Measurements from ENCODE around the gene FSIP1. TPM values are rescaled to one million over a fixed set of nuclear protein-coding genes. Genes with fewer than 3 reads are reported as not detected.

Gene FSIP1
- total and polyA plus RNA-seq, 9 of the 15 experiments (the other 6 are each of a cell fraction or from before 2014, with no cell fraction given), result 0.07 to 0.51 (median 0.29) TPM

- H3K9ac ChIP-seq (ENCODE audit: insufficient read depth in 1 of 2, low read depth in 2 of 2, low read length in 2 of 2), result no peak overlapping the region
- in situ Hi-C loops (cut with MboI), result no loop called here
- no peak for TF ChIP-seq SNRNP70 (optimal IDR thresholded peaks at IDR 0.05; ENCODE audit: low read depth, low read length)
- TF ChIP-seq ATF4 (CRISPR knock-in tag; IDR thresholded peaks at IDR 0.05), result no peak
- H3K27ac ChIP-seq (ENCODE audit: extremely low read depth, low read depth, low read length), result no peak overlapping the region
- 0% methylated on average over 1 of the region's 1 CpG for WGBS (ENCODE audit: insufficient coverage, low coverage, missing lambda C conversion rate)
- no peaks in the 10 kb centered on the region for H3K9me3 ChIP-seq (replicated peaks; ENCODE audit: control insufficient read depth, insufficient read depth, low read depth, low read length)
- ChIA-PET POLR2A (no interaction called here), CTCF (ENCODE audit: low intra/inter-chr PET ratio) (interaction anchor here (0.5 kb wide), 1 partner anchor 959 kb away, joined by 3 read pairs; no protein-coding TSS in a partner anchor)
- H3K4me1 ChIP-seq (replicated peaks in 1 of 2; ENCODE audit: control insufficient read depth in 2 of 2, insufficient read depth in 2 of 2, low read length in 2 of 2), result no peaks in the 10 kb centered on the region; a peak in 1 of 5 replicates
- H3K9me1 ChIP-seq (ENCODE audit: control insufficient read depth, insufficient read depth, low read length), result no peaks in the 10 kb centered on the region
- H3K79me2 ChIP-seq (ENCODE audit: control insufficient read depth, insufficient read depth, low read length), result no peaks in the 10 kb centered on the region
- intact Hi-C loops (cut with micrococcal nuclease), result no loop called here
- ATAC-seq (no peak), DNase-seq (ENCODE audit: extremely low read depth in 1 of 4, low spot score in 3 of 4) (no peak), FAIRE-seq (no peak)
- H3K27me3 ChIP-seq (ENCODE audit: control insufficient read depth in 2 of 2, insufficient read depth in 2 of 2, low read length in 2 of 2), result peaks cover 6 to 10% of the 10 kb centered on the region in 2 experiments; a peak in 4 of 5 replicates
- no peaks in the 10 kb centered on the region for H4K20me1 ChIP-seq (replicated peaks; ENCODE audit: control insufficient read depth, insufficient read depth, low read length)
- no peak overlapping the region for H2AFZ ChIP-seq (ENCODE audit: low read depth, low read length)
- H3K4me3 ChIP-seq, result no peak overlapping the region
- H3K4me2 ChIP-seq (ENCODE audit: insufficient read depth, low read length), result no peak overlapping the region
- BruUV-seq (replicated peaks), result no TSS peak
- H3K36me3 ChIP-seq (ENCODE audit: control insufficient read depth, insufficient read depth, low read length), result no peaks in the 10 kb centered on the region
These were observed 130.8 kb downstream of the FSIP1 start for GRCh38 chr15:39651881-39652280.

- ATAC-seq, result no peak
- POLR2A ChIA-PET, result no interaction called here
These were observed 131.3 kb downstream of the FSIP1 start for GRCh38 chr15:39651295-39651694.

More at GRCh38 chr15:39651295-39651694, 131.3 kb downstream of the FSIP1 start:
- H3K27ac ChIP-seq (ENCODE audit: extremely low read depth, low read depth, low read length), result no peak overlapping the region
- no peak for DNase-seq (ENCODE audit: extremely low read depth in 1 of 4, low spot score in 3 of 4)
- no peaks in the 10 kb centered on the region; a peak in 1 of 5 replicates for H3K4me1 ChIP-seq (replicated peaks in 1 of 2; ENCODE audit: control insufficient read depth in 2 of 2, insufficient read depth in 2 of 2, low read length in 2 of 2)
- CTCF ChIA-PET (ENCODE audit: low intra/inter-chr PET ratio), result interaction anchor here (0.5 kb wide), 1 partner anchor 958 kb away, joined by 3 read pairs; no protein-coding TSS in a partner anchor
- no peak overlapping the region for H3K4me2 ChIP-seq (ENCODE audit: insufficient read depth, low read length)
- no peak for FAIRE-seq
- H3K79me2 ChIP-seq (ENCODE audit: control insufficient read depth, insufficient read depth, low read length), result no peaks in the 10 kb centered on the region
- peaks cover 6 to 10% of the 10 kb centered on the region in 2 experiments; a peak in 4 of 5 replicates for H3K27me3 ChIP-seq (ENCODE audit: control insufficient read depth in 2 of 2, insufficient read depth in 2 of 2, low read length in 2 of 2)
- intact Hi-C loops (cut with micrococcal nuclease) (no loop called here), in situ Hi-C loops (cut with MboI) (no loop called here)
- H3K9me1 ChIP-seq (ENCODE audit: control insufficient read depth, insufficient read depth, low read length), result no peaks in the 10 kb centered on the region
- no peaks in the 10 kb centered on the region for H3K36me3 ChIP-seq (ENCODE audit: control insufficient read depth, insufficient read depth, low read length)
- H4K20me1 ChIP-seq (replicated peaks; ENCODE audit: control insufficient read depth, insufficient read depth, low read length), result no peaks in the 10 kb centered on the region
- TF ChIP-seq MCM7 (IDR thresholded peaks at IDR 0.05) (no peak), ZNF444 (CRISPR knock-in tag; IDR thresholded peaks at IDR 0.05) (no peak), ZNF197 (CRISPR knock-in tag; IDR thresholded peaks at IDR 0.05; ENCODE audit: low read depth) (no peak), ZNF232 (CRISPR knock-in tag; IDR thresholded peaks at IDR 0.05) (no peak), BCOR (IDR thresholded peaks at IDR 0.05) (peak; percentile 67), RBM25 (IDR thresholded peaks at IDR 0.05; ENCODE audit: low read depth, low read length, severe bottlenecking) (peak; percentile 85), KDM1A (IDR thresholded peaks at IDR 0.05) (0 out of 4 replicates have a peak, but pooled peaks of 1 of the 2 experiments have one; percentile 10), ID3 (CRISPR knock-in tag; IDR thresholded peaks at IDR 0.05) (no peak), ID3 (tag; IDR thresholded peaks at IDR 0.05) (no peak), CHD4 (IDR thresholded peaks at IDR 0.05; ENCODE audit: insufficient read depth, insufficient replicate concordance, low read depth, low read length, poor library complexity, severe bottlenecking) (peak; percentile 68)
- no peak overlapping the region for H3K4me3 ChIP-seq
- no peak overlapping the region for H2AFZ ChIP-seq (ENCODE audit: low read depth, low read length)
- no peak overlapping the region for H3K9ac ChIP-seq (ENCODE audit: insufficient read depth in 1 of 2, low read depth in 2 of 2, low read length in 2 of 2)
- no TSS peak for BruUV-seq (replicated peaks)
- no peaks in the 10 kb centered on the region for H3K9me3 ChIP-seq (replicated peaks; ENCODE audit: control insufficient read depth, insufficient read depth, low read depth, low read length)
- 8% methylated on average over 1 of the region's 1 CpG for WGBS (ENCODE audit: insufficient coverage, low coverage, missing lambda C conversion rate)

Data from K562 (cell line).